ENCODE results near the gene GALNT5.
"Not testable (repeated sequence)": the region's sequence is repeated elsewhere in the genome, so short reads cannot be mapped to it uniquely, and the experiment has no call there.

GALNT5 gene

GRCh38 chr2:157250836-157251235 is 6.7 kb upstream of the GALNT5 start:
- DNase-seq: no peak

GRCh38 chr2:157251932-157252331 is 5.6 kb upstream of the GALNT5 start:
- DNase-seq: no peak

GRCh38 chr2:157252529-157252928 is 5.0 kb upstream of the GALNT5 start:
- no peak for DNase-seq

GRCh38 chr2:157254041-157254440 is 3.5 kb upstream of the GALNT5 start:
- no peak for DNase-seq

- DNase-seq: no peak
These were observed 1.8 kb upstream of the GALNT5 start for GRCh38 chr2:157255746-157256145.

GRCh38 chr2:157256626-157257025 is 879 bp upstream of the GALNT5 start:
- DNase-seq: no peak

GRCh38 chr2:157258520-157259326 is 1.2 kb downstream of the GALNT5 start:
- DNase-seq: no peak

- DNase-seq: no peak
These were observed 1.9 kb downstream of the GALNT5 start for GRCh38 chr2:157259386-157259785.

- no peak for DNase-seq
These were observed 2.5 kb downstream of the GALNT5 start for GRCh38 chr2:157259960-157260359.

GRCh38 chr2:157260533-157261198 is 3.2 kb downstream of the GALNT5 start:
- DNase-seq: no peak

- no peak for DNase-seq
These were observed 3.8 kb downstream of the GALNT5 start for GRCh38 chr2:157261199-157261782.

- DNase-seq: no peak
These were observed 4.7 kb downstream of the GALNT5 start for GRCh38 chr2:157262248-157262647.

GRCh38 chr2:157264099-157264498 is 6.6 kb downstream of the GALNT5 start:
- no peak for DNase-seq

GRCh38 chr2:157265825-157266224 is 8.3 kb downstream of the GALNT5 start:
- no peak for DNase-seq

GRCh38 chr2:157267476-157267875 is 10.0 kb downstream of the GALNT5 start:
- DNase-seq: no peak

- DNase-seq: no peak
These were observed 11.6 kb downstream of the GALNT5 start for GRCh38 chr2:157269060-157269459.

GRCh38 chr2:157269922-157270321 is 12.4 kb downstream of the GALNT5 start:
- no peak for DNase-seq

GRCh38 chr2:157271590-157272203 is 14.2 kb downstream of the GALNT5 start:
- DNase-seq: no peak

- DNase-seq: not testable (repeated sequence)
These were observed 21.8 kb downstream of the GALNT5 start for GRCh38 chr2:157279311-157279710.

- DNase-seq: no peak
These were observed 23.8 kb downstream of the GALNT5 start for GRCh38 chr2:157281316-157281715.

GRCh38 chr2:157283468-157283867 is 26.0 kb downstream of the GALNT5 start:
- DNase-seq: no peak

- no peak for DNase-seq
These were observed 29.7 kb downstream of the GALNT5 start for GRCh38 chr2:157287160-157287559.

- DNase-seq: no peak
These were observed 33.0 kb downstream of the GALNT5 start for GRCh38 chr2:157290525-157290924.

GRCh38 chr2:157291018-157291417 is 33.5 kb downstream of the GALNT5 start:
- DNase-seq: no peak
